Central memory CD8-positive, alpha-beta T cell (primary cell): ENCODE data around the gene XAGE5.

Experiments used
- ATAC-seq: fragments of 150-1000 bp; cut with Tn5 transposase; replicated peaks from 2 replicates; pipeline ENCODE4 v1.10.0; 2022; ENCODE audit warnings: mild to moderate bottlenecking, moderate FRiP score, moderate number of reproducible peaks; ENCODE audit not compliant: poor library complexity, severe bottlenecking; ENCODE audit errors: extremely low read depth
- DNase-seq, 2 donors: peaks; one replicate each; pipeline ENCODE4 v3.0.0; 2021; ENCODE audit warnings: low spot score in 2 of 2
- H3K27ac Mint-ChIP-seq: one replicate; pipeline ENCODE4 v1.8.0; 2022; ENCODE audit warnings: low read depth, mild to moderate bottlenecking, moderate library complexity, mixed read lengths
- H3K27me3 Mint-ChIP-seq: one replicate; pipeline ENCODE4 v1.8.0; 2022; ENCODE audit warnings: mixed read lengths
- H3K36me3 Mint-ChIP-seq: one replicate; pipeline ENCODE4 v1.8.0; 2022; ENCODE audit warnings: mild to moderate bottlenecking, moderate library complexity, mixed read lengths; ENCODE audit not compliant: insufficient read depth
- H3K4me1 Mint-ChIP-seq: one replicate; pipeline ENCODE4 v1.8.0; 2022; ENCODE audit warnings: mixed read lengths
- H3K4me3 Mint-ChIP-seq: one replicate; pipeline ENCODE4 v1.8.0; 2022; ENCODE audit warnings: mild to moderate bottlenecking, moderate library complexity, mixed read lengths
- H3K9me3 Mint-ChIP-seq: one replicate; pipeline ENCODE4 v1.8.0; 2022; ENCODE audit warnings: mixed read lengths

XAGE5 gene

GRCh38 chrX:52865343-52865998 is 54.4 kb downstream of the XAGE5 start:
- Mint-ChIP-seq H3K9me3 (no peaks in the 10 kb centered on the region), H3K27ac (no peak overlapping the region), H3K4me1 (no peaks in the 10 kb centered on the region), H3K4me3 (no peak overlapping the region), H3K36me3 (no peaks in the 10 kb centered on the region), H3K27me3 (no peaks in the 10 kb centered on the region)
- DNase-seq (no peak), ATAC-seq (no peak)
